Large intestine (tissue), 3 donors: ENCODE measurements around the gene POLR2C. TPM values are rescaled to one million over a fixed set of nuclear protein-coding genes. Genes with fewer than 3 reads are reported as not detected.
A peak's percentile ranks its signal among the peaks of the same experiment; 100 is the strongest.

Source experiments
- DNase-seq, 2 donors: peaks; one replicate each; pipeline versions ENCODE4 v3.0.0 to v3.0.0-alpha.2; 2013
- H3K27ac ChIP-seq: one replicate; pipeline ENCODE4 v1.5.1; 2013; ENCODE audit warnings: low read length
- H3K27me3 ChIP-seq: 2 replicates; pipeline ENCODE4 v1.6.1; 2013; ENCODE audit warnings: low read length; ENCODE audit not compliant: control insufficient read depth, insufficient read depth
- H3K36me3 ChIP-seq: 2 replicates; pipeline ENCODE4 v1.6.1; 2013; ENCODE audit warnings: low read length; ENCODE audit not compliant: control insufficient read depth, insufficient read depth
- H3K4me1 ChIP-seq: one replicate; pipeline ENCODE4 v1.6.1; 2013; ENCODE audit warnings: low read length; ENCODE audit not compliant: control insufficient read depth, insufficient read depth
- H3K4me3 ChIP-seq: one replicate; pipeline ENCODE4 v1.5.1; 2013; ENCODE audit warnings: low read length
- H3K9me3 ChIP-seq: one replicate; pipeline ENCODE4 v1.6.1; 2013; ENCODE audit warnings: mild to moderate bottlenecking, low read depth, low read length, moderate library complexity; ENCODE audit not compliant: control insufficient read depth
- WGBS: methylation state at CpG from one replicate; pipeline ENCODE4 v1.1.5; 2013; ENCODE audit warnings: low lambda C conversion rate; ENCODE audit not compliant: insufficient coverage; 5-methylcytosine and 5-hydroxymethylcytosine counted together
- polyA plus RNA-seq: library from polyadenylated mRNA; unstranded; fragments of 120-200 nt; gene quantifications from one replicate; pipeline ENCODE4 v1.2.1, GENCODE V29; 2013

POLR2C gene
- polyA plus RNA-seq, 1 donor = 76.6 TPM

GRCh38 chr16:57501492-57501891 is 39.0 kb downstream of the POLR2C start:
- H3K4me1 ChIP-seq = peaks cover 7% of the 10 kb centered on the region
- no peak overlapping the region for H3K27ac ChIP-seq
- no peaks in the 10 kb centered on the region for H3K36me3 ChIP-seq
- H3K4me3 ChIP-seq = no peak overlapping the region
- no peaks in the 10 kb centered on the region for H3K9me3 ChIP-seq
- WGBS = no CpG with 5 or more reads among the region's 7 CpGs
- no peaks in the 10 kb centered on the region for H3K27me3 ChIP-seq
- DNase-seq = no peak

DNA sequence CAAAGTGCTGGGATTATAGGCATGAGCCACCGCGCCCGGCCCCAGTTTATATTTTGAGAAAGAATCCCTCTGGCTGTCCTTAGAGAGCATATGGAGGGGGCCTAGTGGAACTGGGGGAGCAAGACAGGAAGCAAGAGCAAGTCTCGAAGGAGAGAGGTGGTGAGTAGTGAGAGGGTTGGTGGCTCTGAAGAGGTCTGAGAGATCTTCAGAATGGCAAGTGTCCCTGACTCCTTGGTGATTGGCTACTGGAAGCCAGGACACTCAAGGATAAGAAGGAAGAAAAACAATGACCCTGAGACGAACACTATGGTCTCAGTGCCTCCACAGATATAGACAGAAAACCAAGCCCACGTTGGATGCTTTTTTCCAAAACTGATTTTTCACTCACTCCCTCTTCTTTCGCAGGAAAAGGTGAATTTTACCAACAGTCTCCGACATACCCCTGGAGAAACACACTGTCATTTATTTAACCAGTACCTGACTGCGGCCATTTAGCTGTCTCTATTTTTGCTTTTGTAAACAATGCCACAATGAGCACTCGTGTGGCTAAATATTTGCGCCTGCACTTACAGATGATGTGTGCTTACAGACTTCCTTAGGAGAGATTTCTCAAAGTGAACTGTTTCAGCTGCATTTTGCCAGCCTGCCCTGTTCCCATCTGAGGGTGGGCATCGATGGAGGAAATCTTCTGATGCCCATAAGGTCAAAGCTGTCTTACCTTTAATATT is 39.7 kb downstream of the POLR2C start:
- Histone ChIP-seq H3K27me3 (no peaks in the 10 kb centered on the region), H3K27ac (no peak overlapping the region), H3K36me3 (no peaks in the 10 kb centered on the region), H3K4me1 (peaks cover 14% of the 10 kb centered on the region), H3K4me3 (no peak overlapping the region), H3K9me3 (no peaks in the 10 kb centered on the region)
- WGBS = 74% methylated on average over 3 of the region's 12 CpGs
- DNase-seq = no peak

GRCh38 chr16:57503366-57503765 is 40.9 kb downstream of the POLR2C start:
- no peak overlapping the region for H3K4me3 ChIP-seq
- DNase-seq = no peak
- peaks cover 26% of the 10 kb centered on the region for H3K4me1 ChIP-seq
- H3K9me3 ChIP-seq = no peaks in the 10 kb centered on the region
- no CpG with 5 or more reads among the region's 15 CpGs for WGBS
- no peaks in the 10 kb centered on the region for H3K36me3 ChIP-seq
- H3K27me3 ChIP-seq = no peaks in the 10 kb centered on the region
- no peak overlapping the region for H3K27ac ChIP-seq

GRCh38 chr16:57504001-57504400 is 41.5 kb downstream of the POLR2C start:
- Histone ChIP-seq H3K4me3 (no peak overlapping the region), H3K36me3 (no peaks in the 10 kb centered on the region), H3K4me1 (peaks cover 32% of the 10 kb centered on the region), H3K27ac (no peak overlapping the region), H3K9me3 (no peaks in the 10 kb centered on the region), H3K27me3 (no peaks in the 10 kb centered on the region)
- WGBS = no CpG with 5 or more reads among the region's 6 CpGs
- DNase-seq = no peak

- Histone ChIP-seq H3K27ac (no peak overlapping the region), H3K4me3 (no peak overlapping the region), H3K9me3 (no peaks in the 10 kb centered on the region), H3K36me3 (no peaks in the 10 kb centered on the region), H3K4me1 (peaks cover 37% of the 10 kb centered on the region), H3K27me3 (no peaks in the 10 kb centered on the region)
- WGBS = no CpG with 5 or more reads among the region's 5 CpGs
- DNase-seq = no peak
Measured at GRCh38 chr16:57504491-57504890, 42.0 kb downstream of the POLR2C start.

- no peaks in the 10 kb centered on the region for H3K9me3 ChIP-seq
- H3K36me3 ChIP-seq = no peaks in the 10 kb centered on the region
- no peak overlapping the region for H3K27ac ChIP-seq
- H3K4me1 ChIP-seq = peaks cover 44% of the 10 kb centered on the region
- no peak overlapping the region for H3K4me3 ChIP-seq
- no peaks in the 10 kb centered on the region for H3K27me3 ChIP-seq
- DNase-seq = no peak
- WGBS = 60% methylated on average over 1 of the region's 6 CpGs
Measured at GRCh38 chr16:57505169-57505568, 42.7 kb downstream of the POLR2C start.

GRCh38 chr16:57507136-57508034 is 44.9 kb downstream of the POLR2C start:
- WGBS = no CpG with 5 or more reads among the region's 13 CpGs
- H3K9me3 ChIP-seq = peaks cover 1% of the 10 kb centered on the region
- no peaks in the 10 kb centered on the region for H3K36me3 ChIP-seq
- no peaks in the 10 kb centered on the region for H3K27me3 ChIP-seq
- H3K4me3 ChIP-seq = no peak overlapping the region
- peak overlapping the region; percentile 81 for H3K27ac ChIP-seq
- peaks cover 47% of the 10 kb centered on the region for H3K4me1 ChIP-seq
- DNase-seq = peak; percentile 80 to 90

- DNase-seq = no peak
- Histone ChIP-seq H3K4me3 (no peak overlapping the region), H3K27ac (peak overlapping the region; percentile 81), H3K4me1 (peaks cover 52% of the 10 kb centered on the region), H3K27me3 (no peaks in the 10 kb centered on the region), H3K9me3 (peaks cover 2% of the 10 kb centered on the region), H3K36me3 (no peaks in the 10 kb centered on the region)
- WGBS = no CpG with 5 or more reads among the region's 3 CpGs
Measured at GRCh38 chr16:57508035-57508425, 45.6 kb downstream of the POLR2C start.

DNA sequence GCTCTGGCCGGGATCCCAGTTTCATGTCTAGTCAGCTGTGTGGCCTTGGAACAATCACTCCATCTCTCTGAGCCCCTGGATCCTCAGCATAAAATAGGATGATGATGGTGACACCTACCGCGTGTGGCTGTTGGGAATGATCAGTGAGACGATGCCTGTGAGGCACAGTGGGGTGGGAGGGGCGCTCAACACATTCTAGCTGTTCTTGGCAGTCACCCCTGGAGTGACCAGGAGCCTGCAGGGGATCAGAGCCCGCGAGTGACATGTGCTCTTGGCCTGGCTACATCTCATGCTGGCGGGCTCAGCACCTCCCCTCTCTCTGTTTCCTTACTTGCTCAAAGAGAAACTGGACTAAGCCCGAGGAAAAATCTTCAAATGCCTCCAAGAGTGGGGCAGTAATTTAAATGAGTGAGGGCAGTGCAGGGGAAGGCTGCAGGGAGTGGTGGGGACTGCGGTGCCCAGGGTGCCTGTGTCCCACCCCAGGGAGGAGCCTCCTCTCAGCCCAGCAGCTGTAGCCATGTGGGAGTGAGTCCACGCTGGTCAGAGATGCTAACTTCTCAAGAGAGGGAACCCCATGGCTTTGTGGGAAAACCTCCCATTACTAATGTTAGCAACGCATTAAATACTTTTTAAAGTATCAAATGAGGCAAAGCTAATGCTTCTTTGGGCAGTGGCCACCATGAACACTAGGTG is 46.9 kb downstream of the POLR2C start:
- Histone ChIP-seq H3K9me3 (peaks cover 2% of the 10 kb centered on the region), H3K4me3 (no peak overlapping the region), H3K36me3 (no peaks in the 10 kb centered on the region), H3K4me1 (peaks cover 65% of the 10 kb centered on the region), H3K27me3 (no peaks in the 10 kb centered on the region), H3K27ac (peak overlapping the region; percentile 23)
- no CpG with 5 or more reads among the region's 12 CpGs for WGBS
- DNase-seq = no peak
